Natural killer cell (primary cell): ENCODE results near the gene SMAD3. TPM values are rescaled to one million over a fixed set of nuclear protein-coding genes. Genes with fewer than 3 reads are reported as not detected.
A peak's percentile ranks its signal among the peaks of the same experiment; 100 is the strongest.

Source experiments
- ATAC-seq, 3 donors: fragments of 150-1000 bp in 2 of 3; fragments of 200-7000 bp in 1 of 3; cut with Tn5 transposase; 1 replicate in 1 of 3; 2 replicates in 2 of 3; pipeline ENCODE4 v1.10.0; 2021; ENCODE audit warnings: mild to moderate bottlenecking in 2 of 3, moderate library complexity in 2 of 3
- DNase-seq, 2 donors: peaks; one replicate each; pipeline versions ENCODE4 v3.0.0 to v3.0.0-alpha.2; 2013 to 2021; ENCODE audit warnings: mixed read lengths in 1 of 2
- H3K27ac ChIP-seq: one replicate; pipeline ENCODE4 v1.5.1; 2013; ENCODE audit warnings: mild to moderate bottlenecking, low read length
- H3K27me3 ChIP-seq: one replicate; pipeline ENCODE4 v1.6.1; 2013; ENCODE audit warnings: low read length; ENCODE audit not compliant: control insufficient read depth, insufficient read depth
- H3K36me3 ChIP-seq: one replicate; pipeline ENCODE4 v1.6.1; 2013; ENCODE audit warnings: low read length; ENCODE audit not compliant: control insufficient read depth, insufficient read depth
- H3K4me1 ChIP-seq: one replicate; pipeline ENCODE4 v1.6.1; 2013; ENCODE audit warnings: low read length; ENCODE audit not compliant: control insufficient read depth, insufficient read depth
- H3K4me3 ChIP-seq: one replicate; pipeline ENCODE4 v1.5.1; 2013; ENCODE audit warnings: low read length
- H3K9me3 ChIP-seq: one replicate; pipeline ENCODE4 v1.6.1; 2013; ENCODE audit warnings: low read length; ENCODE audit not compliant: control insufficient read depth, insufficient read depth
- H3K27ac Mint-ChIP-seq, 2 donors: one replicate each; pipeline ENCODE4 v1.8.0; 2022; ENCODE audit warnings: mild to moderate bottlenecking in 2 of 2, mixed read lengths in 2 of 2, moderate library complexity in 1 of 2
- H3K27me3 Mint-ChIP-seq, 2 donors: one replicate each; pipeline ENCODE4 v1.8.0; 2022; ENCODE audit warnings: low read depth in 2 of 2, mixed read lengths in 2 of 2
- H3K36me3 Mint-ChIP-seq: one replicate; pipeline ENCODE4 v1.8.0; 2022; ENCODE audit warnings: mixed read lengths
- H3K4me1 Mint-ChIP-seq, 2 donors: one replicate each; pipeline ENCODE4 v1.8.0; 2022; ENCODE audit warnings: mixed read lengths in 2 of 2
- H3K4me3 Mint-ChIP-seq: one replicate; pipeline ENCODE4 v1.8.0; 2022; ENCODE audit warnings: mild to moderate bottlenecking, moderate library complexity, mixed read lengths
- H3K9me3 Mint-ChIP-seq, 2 donors: one replicate each; pipeline ENCODE4 v1.8.0; 2022; ENCODE audit warnings: mixed read lengths in 2 of 2
- WGBS: methylation state at CpG from one replicate; pipeline ENCODE4 v1.1.7; 2013; ENCODE audit warnings: missing lambda C conversion rate; ENCODE audit not compliant: insufficient coverage; 5-methylcytosine and 5-hydroxymethylcytosine counted together
- intact Hi-C: fragments of 100-400 bp; cut with micrococcal nuclease; formaldehyde crosslinking; loops from one replicate; pipeline ENCODE4 v1.14.2; 2022
- total RNA-seq, 4 donors: library from RNA; stranded (reverse); fragments of 120-200 nt in 1 of 4; gene quantifications; one replicate each; pipeline versions ENCODE4 v1.2.3 to v1.2.4, GENCODE V29; 2013 to 2022
- TF ChIP-seq, protein P1 (sequence below): fragments of 200-600 bp; IDR thresholded peaks from one replicate; pipeline ENCODE4 v1.8.0; 2022; ENCODE audit warnings: antibody characterized with exemption

The SMAD3 gene
- total RNA-seq, 3 donors from 2014 or later (not counting 1 experiment from before 2014, with no cell fraction given) = 47.1 to 72.6 (median 63.0) TPM

DNA sequence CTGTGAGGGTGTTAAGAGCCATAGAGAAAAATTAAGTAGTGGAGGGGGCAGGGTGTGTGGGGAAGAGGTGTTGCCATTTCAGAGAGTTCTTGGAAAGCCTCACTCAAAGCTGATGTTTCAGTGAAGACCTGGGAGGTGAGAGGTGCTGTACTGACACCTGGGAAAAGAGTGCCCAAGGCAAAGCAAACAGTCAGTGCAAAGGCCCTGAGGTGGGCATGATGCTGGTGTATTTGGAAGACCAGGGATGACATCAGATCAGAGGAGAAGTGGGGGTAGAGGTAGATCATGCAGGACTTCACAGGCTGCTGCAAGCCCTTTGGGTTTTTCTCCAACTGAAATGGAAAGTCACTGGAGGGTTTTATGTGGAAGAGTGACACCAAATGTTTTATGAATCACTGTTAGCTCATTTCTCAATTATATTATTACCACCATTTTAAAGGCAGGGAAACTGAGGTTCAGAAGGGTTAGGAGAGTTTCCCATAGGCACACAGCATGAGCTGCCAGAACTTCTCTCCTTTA lies 42.8 kb upstream of the SMAD3 start:
- no peak overlapping the region for H3K27ac ChIP-seq
- no peaks in the 10 kb centered on the region for H3K36me3 ChIP-seq
- Mint-ChIP-seq H3K27ac (no peak overlapping the region), H3K27me3 (peaks cover 0 to 5% of the 10 kb centered on the region in 2 donors), H3K36me3 (no peaks in the 10 kb centered on the region), H3K4me1 (peaks cover 0 to 9% of the 10 kb centered on the region in 2 donors), H3K9me3 (no peaks in the 10 kb centered on the region), H3K4me3 (no peak overlapping the region)
- no peaks in the 10 kb centered on the region for H3K9me3 ChIP-seq
- no peaks in the 10 kb centered on the region for H3K27me3 ChIP-seq
- H3K4me1 ChIP-seq = peaks cover 12% of the 10 kb centered on the region
- ATAC-seq = no peak
- TF ChIP-seq, protein P1, sequence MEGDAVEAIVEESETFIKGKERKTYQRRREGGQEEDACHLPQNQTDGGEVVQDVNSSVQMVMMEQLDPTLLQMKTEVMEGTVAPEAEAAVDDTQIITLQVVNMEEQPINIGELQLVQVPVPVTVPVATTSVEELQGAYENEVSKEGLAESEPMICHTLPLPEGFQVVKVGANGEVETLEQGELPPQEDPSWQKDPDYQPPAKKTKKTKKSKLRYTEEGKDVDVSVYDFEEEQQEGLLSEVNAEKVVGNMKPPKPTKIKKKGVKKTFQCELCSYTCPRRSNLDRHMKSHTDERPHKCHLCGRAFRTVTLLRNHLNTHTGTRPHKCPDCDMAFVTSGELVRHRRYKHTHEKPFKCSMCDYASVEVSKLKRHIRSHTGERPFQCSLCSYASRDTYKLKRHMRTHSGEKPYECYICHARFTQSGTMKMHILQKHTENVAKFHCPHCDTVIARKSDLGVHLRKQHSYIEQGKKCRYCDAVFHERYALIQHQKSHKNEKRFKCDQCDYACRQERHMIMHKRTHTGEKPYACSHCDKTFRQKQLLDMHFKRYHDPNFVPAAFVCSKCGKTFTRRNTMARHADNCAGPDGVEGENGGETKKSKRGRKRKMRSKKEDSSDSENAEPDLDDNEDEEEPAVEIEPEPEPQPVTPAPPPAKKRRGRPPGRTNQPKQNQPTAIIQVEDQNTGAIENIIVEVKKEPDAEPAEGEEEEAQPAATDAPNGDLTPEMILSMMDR = no peak
- no peak for DNase-seq
- intact Hi-C loops = no loop called here
- H3K4me3 ChIP-seq = no peak overlapping the region

- DNase-seq (no peak), ATAC-seq (no peak)
- H3K27me3 Mint-ChIP-seq = peaks cover 0 to 5% of the 10 kb centered on the region in 2 donors
- Histone ChIP-seq H3K27ac (no peak overlapping the region), H3K27me3 (no peaks in the 10 kb centered on the region), H3K4me1 (peaks cover 12% of the 10 kb centered on the region), H3K36me3 (no peaks in the 10 kb centered on the region), H3K9me3 (no peaks in the 10 kb centered on the region), H3K4me3 (no peak overlapping the region)
- no peaks in the 10 kb centered on the region for H3K36me3 Mint-ChIP-seq
- no peak overlapping the region for H3K4me3 Mint-ChIP-seq
- H3K4me1 Mint-ChIP-seq = peaks cover 0 to 9% of the 10 kb centered on the region in 2 donors
- no peaks in the 10 kb centered on the region for H3K9me3 Mint-ChIP-seq
- peak overlapping the region in 1 of 2 donors; percentile 30 for H3K27ac Mint-ChIP-seq
- 88% methylated on average over 7 of the region's 7 CpGs for WGBS
- intact Hi-C loops = no loop called here
- TF ChIP-seq, protein P1 = no peak
Observed at GRCh38 chr15:67023517-67024313, 41.7 kb upstream of the SMAD3 start.

DNA sequence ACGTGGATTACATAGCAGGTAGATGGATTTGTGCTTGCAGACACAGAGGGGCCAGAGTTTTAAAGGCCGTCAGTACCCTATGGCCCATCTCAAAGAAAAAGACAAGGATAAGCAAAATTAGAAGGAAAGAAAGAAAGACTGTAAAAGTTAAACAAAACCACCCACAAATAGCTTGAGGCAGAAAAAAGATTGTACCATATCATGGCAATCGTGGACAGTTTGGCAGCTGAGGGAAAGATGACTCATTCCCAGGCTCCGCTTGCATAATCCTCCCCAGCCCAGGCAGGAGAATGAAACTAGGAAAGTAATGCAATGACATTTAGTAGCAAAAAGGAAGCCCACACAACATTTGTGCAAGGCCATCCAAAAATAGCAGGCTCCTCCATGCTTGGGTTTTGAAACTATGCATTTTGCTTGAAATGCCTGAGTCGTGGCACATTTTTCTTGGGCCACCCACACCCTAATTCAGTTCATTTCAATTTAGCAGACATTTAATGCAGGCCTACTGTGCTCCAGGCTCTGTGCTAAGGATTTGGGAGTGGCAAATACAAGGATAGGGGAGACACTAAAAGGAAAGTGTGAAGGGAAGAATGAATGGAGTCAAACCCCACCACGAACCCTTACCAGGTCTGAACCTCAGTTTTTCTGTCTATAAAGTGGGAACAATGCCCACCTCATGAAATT lies 40.9 kb upstream of the SMAD3 start:
- Mint-ChIP-seq H3K9me3 (no peaks in the 10 kb centered on the region), H3K4me3 (no peak overlapping the region), H3K4me1 (peaks cover 0 to 9% of the 10 kb centered on the region in 2 donors), H3K27me3 (peaks cover 0 to 5% of the 10 kb centered on the region in 2 donors), H3K27ac (peak overlapping the region in 1 of 2 donors; percentile 30), H3K36me3 (no peaks in the 10 kb centered on the region)
- Histone ChIP-seq H3K9me3 (no peaks in the 10 kb centered on the region), H3K36me3 (no peaks in the 10 kb centered on the region), H3K4me3 (no peak overlapping the region), H3K4me1 (peaks cover 12% of the 10 kb centered on the region), H3K27me3 (no peaks in the 10 kb centered on the region), H3K27ac (no peak overlapping the region)
- intact Hi-C loops = no loop called here
- ATAC-seq (no peak), DNase-seq (no peak)
- WGBS = 66% methylated on average over 6 of the region's 6 CpGs
- TF ChIP-seq, protein P1 = no peak
